ENCODE data around the gene ZNF579.
"Not testable (repeated sequence)": the region's sequence is repeated elsewhere in the genome, so short reads cannot be mapped to it uniquely, and the experiment has no call there.

The ZNF579 gene

GRCh38 chr19:55593096-55593772 is 12.6 kb upstream of the ZNF579 start:
- DNase-seq (ENCODE audit: low read depth), result no peak

DNA sequence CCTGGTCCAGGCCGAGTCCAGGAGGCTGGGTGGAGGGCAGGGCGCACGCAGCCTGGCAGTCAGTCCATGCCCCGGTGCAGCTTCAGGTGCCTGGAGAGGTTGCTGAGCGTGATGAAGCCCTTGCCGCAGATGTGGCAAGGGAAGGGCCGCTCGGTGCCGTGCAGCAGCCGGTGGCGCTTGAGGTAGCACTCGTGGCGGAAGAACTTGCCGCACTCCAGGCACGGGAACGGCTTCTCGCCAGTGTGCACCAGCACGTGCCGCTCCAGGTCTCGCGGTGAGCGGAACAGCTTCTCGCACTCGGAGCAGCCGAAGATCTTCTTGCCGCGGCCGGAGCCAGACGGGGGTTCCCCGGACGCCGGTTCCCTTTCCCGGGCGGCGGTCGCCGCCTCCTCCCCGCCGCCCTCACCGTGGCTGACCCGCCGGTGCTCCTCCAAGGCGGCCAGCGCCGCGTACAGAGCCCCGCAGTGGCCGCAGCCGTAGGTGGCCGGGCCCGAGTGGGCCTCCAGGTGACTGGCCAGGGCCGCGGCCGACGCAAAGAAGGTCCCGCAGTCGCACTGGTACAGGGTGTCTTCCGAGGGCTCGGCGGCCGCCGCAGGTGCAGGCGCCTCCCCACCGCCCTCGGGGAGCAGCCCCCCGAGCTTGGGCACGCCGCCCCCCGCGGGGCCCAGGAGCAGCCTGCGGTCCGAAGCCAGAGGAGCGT is 11.9 kb upstream of the ZNF579 start:
- DNase-seq (ENCODE audit: low read depth), result no peak

DNA sequence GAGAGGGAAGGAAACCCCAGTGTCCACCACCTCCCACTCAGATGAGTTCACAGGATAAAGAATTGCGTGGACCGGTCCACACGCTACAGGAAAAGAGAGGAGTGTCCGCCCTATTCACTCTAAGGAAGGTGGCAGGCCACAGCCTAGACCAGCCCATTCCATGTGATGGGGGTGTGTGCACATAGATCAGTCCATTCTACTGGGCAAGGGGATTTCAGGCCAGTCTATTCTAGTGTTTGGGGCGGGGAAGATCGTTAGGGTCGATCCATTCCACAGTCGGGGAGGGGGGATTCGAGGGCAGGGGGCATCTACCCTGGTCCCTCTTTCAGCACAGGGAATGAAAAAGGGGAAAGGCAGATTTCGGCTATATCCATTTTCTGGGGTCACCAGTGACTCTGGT is 10.9 kb upstream of the ZNF579 start:
- no peak for DNase-seq (ENCODE audit: low read depth)

GRCh38 chr19:55590617-55591016 is 10.0 kb upstream of the ZNF579 start:
- DNase-seq (ENCODE audit: low read depth), result no peak

- no peak for DNase-seq (ENCODE audit: low read depth)
These were observed 9.5 kb upstream of the ZNF579 start for GRCh38 chr19:55590109-55590508.

GRCh38 chr19:55588738-55589137 is 8.1 kb upstream of the ZNF579 start:
- no peak for DNase-seq (ENCODE audit: low read depth)

- no peak for DNase-seq (ENCODE audit: low read depth)
These were observed 6.5 kb upstream of the ZNF579 start for GRCh38 chr19:55586976-55587668.

GRCh38 chr19:55585658-55586339 is 5.2 kb upstream of the ZNF579 start:
- DNase-seq (ENCODE audit: low read depth), result no peak

GRCh38 chr19:55584871-55585270 is 4.2 kb upstream of the ZNF579 start:
- no peak for DNase-seq (ENCODE audit: low read depth)

- DNase-seq (ENCODE audit: low read depth), result not testable (repeated sequence)
These were observed 3.2 kb upstream of the ZNF579 start for GRCh38 chr19:55583897-55584296.

DNA sequence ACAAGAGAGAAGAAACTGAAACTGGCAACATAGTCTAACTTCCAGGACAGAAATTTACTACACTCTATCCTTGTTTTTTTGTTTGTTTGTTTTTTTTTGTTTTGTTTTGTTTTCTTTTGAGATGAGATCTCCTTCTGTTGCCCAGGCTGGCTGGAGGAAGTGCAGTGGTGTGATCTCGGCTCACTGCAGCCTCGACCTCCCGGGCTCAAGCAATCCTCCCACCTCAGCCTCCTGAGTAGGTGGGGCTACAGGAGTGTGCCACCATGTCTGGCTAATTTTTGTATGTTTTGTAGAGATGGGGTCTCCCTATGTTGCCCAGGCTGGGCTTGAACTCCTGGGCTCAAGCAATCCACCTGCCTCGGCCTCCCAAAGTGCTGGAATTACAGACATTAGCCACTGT is 1.6 kb upstream of the ZNF579 start:
- not testable (repeated sequence) for DNase-seq (ENCODE audit: low read depth)

DNA sequence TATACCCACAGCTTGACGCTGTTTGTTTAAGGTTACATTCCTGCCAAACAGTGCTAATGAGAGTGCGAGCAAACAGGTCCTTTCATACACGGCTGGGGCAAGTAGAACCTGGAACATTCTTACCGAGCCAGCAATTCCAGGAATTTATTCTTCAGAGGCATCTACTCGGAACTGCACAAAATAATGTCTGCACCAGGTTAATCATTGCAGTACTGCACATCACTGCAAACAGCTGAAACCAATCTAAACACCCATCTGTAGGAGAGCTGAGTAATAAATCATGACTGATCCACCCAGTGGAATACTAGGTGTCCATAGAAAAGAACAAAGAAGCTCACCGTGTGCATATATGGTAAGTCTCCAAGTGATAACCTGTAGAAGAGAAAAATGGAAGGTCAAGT is 1.2 kb upstream of the ZNF579 start:
- DNase-seq (ENCODE audit: low read depth), result no peak

DNA sequence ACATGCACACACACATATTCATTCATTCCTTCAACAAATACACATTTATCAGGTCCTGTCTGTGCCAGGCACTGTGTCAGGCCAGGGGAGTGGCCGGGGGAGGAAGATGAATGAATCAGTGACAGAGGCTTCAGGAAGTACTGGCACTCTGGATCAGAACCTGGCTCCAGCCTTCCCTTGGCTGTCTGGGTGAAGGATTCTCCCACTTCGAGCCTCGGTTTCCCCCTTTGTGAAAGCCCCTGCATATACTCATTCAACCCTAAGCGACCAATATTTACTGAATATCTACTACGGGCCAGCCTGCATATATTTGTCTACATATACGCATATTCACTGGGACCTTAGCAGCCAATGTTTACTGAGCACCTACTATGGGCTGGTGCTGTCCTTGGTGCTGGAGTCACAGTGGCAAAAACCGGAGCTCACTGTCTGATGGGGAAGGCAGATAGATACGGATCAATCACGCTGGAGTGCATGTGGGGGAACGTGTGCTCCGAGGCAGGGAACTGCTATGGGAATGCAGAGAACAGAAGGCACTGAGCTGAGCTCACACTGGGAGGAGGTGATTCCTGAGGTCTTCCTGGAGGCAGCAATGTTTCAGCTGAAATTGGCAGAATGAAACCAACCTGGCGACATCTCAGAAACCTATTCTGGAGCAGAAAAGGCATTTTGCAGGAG is 636 bp upstream of the ZNF579 start:
- no peak for DNase-seq (ENCODE audit: low read depth)

GRCh38 chr19:55579766-55580621 is 654 bp downstream of the ZNF579 start:
- DNase-seq (ENCODE audit: low read depth), result no peak

DNA sequence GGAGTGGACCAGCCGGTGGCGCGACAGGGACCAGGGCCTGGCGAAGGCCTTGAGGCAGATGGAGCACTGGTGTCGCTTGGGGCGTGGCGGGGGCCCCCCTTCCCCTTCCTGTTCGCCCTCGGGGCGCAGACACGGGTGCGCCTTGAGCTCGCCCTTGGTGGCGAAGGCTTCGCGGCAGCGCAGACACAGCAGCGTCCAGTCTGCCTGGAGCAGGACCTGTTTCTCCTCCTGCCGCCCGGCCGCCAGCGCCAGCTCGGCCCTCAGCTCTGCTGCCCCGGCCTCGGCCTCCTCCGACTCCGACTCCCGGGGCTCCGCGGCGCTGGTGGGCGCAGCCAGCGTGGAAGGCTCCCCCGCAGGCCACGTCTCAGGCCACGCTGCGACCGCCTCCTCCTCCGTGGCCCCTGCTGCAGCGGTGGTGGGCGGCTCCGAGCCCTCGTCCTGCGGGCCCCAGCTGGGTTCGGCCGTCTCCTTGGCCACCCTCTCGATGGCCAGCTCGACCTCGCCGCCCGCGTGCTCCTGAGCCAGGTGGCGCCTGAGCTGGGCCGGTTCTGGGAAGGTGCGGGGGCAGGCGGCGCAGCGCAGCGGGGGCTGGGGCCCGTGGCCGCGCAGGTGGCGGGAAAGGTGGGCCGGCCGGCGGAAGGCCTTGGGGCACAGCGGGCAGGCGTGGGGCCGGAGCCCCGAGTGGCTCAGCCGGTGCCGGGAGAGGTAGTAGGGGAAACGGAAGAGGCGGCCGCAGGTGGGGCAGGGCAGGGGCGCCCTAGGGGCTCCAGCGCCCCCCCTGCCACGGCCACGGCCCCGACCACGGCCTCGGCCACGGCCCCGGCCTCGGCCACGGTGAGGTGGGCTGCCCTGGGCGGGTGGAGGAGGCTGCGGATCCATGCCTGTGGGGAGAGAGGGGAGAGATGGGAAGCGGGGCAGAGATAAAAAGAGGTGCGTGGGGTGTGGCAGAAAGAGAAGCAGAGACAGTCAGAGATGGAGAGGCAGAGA is 1.6 kb downstream of the ZNF579 start:
- DNase-seq (ENCODE audit: low read depth), result no peak

DNA sequence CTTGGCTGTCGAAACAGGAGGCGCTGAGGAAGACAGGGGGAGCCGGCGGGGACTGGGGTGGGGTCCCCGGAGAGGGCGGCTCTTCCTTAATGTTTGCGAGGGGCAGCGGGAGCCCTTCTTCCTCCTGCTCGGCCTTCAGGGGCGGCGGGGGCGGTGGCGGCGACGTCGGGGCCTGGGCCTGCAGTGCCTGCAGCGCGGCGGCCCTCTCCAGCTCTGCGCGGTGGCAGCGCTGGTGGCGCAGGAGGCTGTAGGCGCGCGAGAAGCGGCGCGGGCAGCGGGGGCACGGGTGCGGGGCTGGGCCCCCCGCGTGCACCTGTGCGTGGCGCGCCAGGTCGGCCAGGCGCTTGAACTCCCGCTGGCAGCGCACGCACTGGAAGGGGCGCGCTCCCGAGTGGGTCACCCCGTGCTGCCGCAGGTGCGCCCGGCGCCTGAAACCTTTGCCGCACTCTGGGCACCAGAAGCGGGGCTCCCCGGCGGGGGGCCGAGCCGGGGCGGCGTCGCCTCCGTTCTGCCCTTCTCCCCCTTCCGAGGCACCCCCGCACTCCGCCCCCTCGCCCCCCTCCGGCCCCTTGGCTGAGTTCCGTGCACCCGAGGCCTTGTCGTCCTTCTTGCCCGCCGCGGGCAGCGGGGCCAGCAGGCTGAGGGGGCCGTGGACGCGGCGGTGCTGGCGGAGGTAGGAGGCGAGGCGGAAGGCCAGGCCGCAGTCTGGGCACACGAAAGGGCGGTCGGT is 2.5 kb downstream of the ZNF579 start:
- no peak for DNase-seq (ENCODE audit: low read depth)

DNA sequence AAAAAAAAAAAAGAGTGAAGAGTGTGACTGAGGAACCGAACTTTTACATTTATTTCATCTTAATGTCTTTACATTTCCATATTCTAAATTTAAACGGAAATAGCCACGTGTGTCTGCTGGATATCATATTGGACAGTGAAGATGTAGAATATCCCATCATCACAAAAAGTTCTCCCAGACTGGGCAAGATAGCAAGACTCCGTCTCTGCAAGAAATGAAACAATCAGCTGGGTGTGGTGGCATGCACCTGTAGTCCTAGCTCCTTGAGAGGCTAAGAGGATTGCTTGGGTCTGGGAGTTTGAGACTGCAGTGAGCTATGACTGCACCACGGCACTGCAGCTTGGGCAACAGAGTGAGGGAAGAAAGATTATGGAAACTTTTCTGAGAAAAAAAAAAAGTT is 3.9 kb downstream of the ZNF579 start:
- DNase-seq (ENCODE audit: low read depth), result no peak

DNA sequence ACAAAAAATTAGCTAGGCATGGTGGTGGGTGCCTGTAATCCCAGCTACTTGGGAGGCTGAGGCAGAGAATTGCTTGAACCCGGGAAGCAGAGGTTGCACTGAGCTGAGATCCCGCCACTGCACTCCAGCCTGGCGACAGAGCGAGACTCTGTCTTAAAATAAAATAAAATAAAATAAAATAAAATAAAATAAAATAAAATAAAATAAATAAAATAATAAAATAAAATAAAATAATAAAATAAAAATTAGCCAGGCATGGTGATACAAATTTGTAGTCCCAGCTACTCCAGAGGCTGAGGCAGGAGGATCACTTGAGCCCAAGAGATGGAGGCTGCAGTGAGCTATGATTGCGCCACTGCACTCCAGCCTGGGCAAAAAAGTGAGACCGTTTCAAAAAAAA is 6.7 kb downstream of the ZNF579 start:
- DNase-seq (ENCODE audit: low read depth), result not testable (repeated sequence)

GRCh38 chr19:55569477-55569876 is 11.2 kb downstream of the ZNF579 start:
- DNase-seq (ENCODE audit: low read depth), result not testable (repeated sequence)

Data from GM04503 (cell line).